Measurements from ENCODE around the gene FAXDC2. TPM values are rescaled to one million over a fixed set of nuclear protein-coding genes. Genes with fewer than 3 reads are reported as not detected.

The FAXDC2 gene
- total RNA-seq, 1 donor from 2014 or later = 7.3 TPM

- Histone ChIP-seq H3K36me3 (peaks cover 10% of the 10 kb centered on the region), H4K20me1 (ENCODE audit: low read depth) (no peaks in the 10 kb centered on the region), H3K4me2 (no peak overlapping the region), H3K9ac (no peak overlapping the region), H3K27ac (no peak overlapping the region), H2AFZ (replicated peaks) (no peak overlapping the region), H3K4me1 (no peaks in the 10 kb centered on the region), H3K9me3 (ENCODE audit: low read depth) (no peaks in the 10 kb centered on the region), H3K27me3 (no peaks in the 10 kb centered on the region), H3K79me2 (ENCODE audit: low read depth) (peaks cover 65% of the 10 kb centered on the region), H3F3A (ENCODE audit: low read depth) (no peaks in the 10 kb centered on the region), H3K4me3 (no peak overlapping the region)
- H3K36me3 Mint-ChIP-seq = peaks cover 42% of the 10 kb centered on the region
- no peaks in the 10 kb centered on the region for H3K4me1 Mint-ChIP-seq
- no peak overlapping the region for H3K4me3 Mint-ChIP-seq
- H3K9me3 Mint-ChIP-seq = no peaks in the 10 kb centered on the region
- no peak overlapping the region for H3K27ac Mint-ChIP-seq
- no peaks in the 10 kb centered on the region for H3K27me3 Mint-ChIP-seq (ENCODE audit: insufficient read depth, low read depth)
- no peak for DNase-seq (ENCODE audit: low spot score)
- TF ChIP-seq EZH2 (IDR thresholded peaks at IDR 0.05) (no peak), EZH2phosphoT487 (IDR thresholded peaks at IDR 0.05) (no peak), CTCF (IDR thresholded peaks at IDR 0.05) (no peak)
These were observed 16.4 kb upstream of the FAXDC2 start for GRCh38 chr5:154866841-154867240.

GRCh38 chr5:154865466-154866184 is 15.2 kb upstream of the FAXDC2 start:
- H4K20me1 ChIP-seq (ENCODE audit: low read depth) = peaks cover 9% of the 10 kb centered on the region
- DNase-seq (ENCODE audit: low spot score) = no peak
- no peak overlapping the region for H3K4me3 ChIP-seq
- H3K27ac Mint-ChIP-seq = no peak overlapping the region
- H3F3A ChIP-seq (ENCODE audit: low read depth) = no peaks in the 10 kb centered on the region
- peaks cover 7% of the 10 kb centered on the region for H3K36me3 ChIP-seq
- no peaks in the 10 kb centered on the region for H3K27me3 ChIP-seq
- no peaks in the 10 kb centered on the region for H3K4me1 ChIP-seq
- H2AFZ ChIP-seq (replicated peaks) = no peak overlapping the region
- H3K4me3 Mint-ChIP-seq = no peak overlapping the region
- no peaks in the 10 kb centered on the region for H3K9me3 Mint-ChIP-seq
- no peak overlapping the region for H3K27ac ChIP-seq
- no peak overlapping the region for H3K9ac ChIP-seq
- H3K36me3 Mint-ChIP-seq = peaks cover 34% of the 10 kb centered on the region
- no peak for TF ChIP-seq CTCF (IDR thresholded peaks at IDR 0.05)
- no peak for TF ChIP-seq EZH2phosphoT487 (IDR thresholded peaks at IDR 0.05)
- TF ChIP-seq EZH2 (IDR thresholded peaks at IDR 0.05) = no peak
- no peaks in the 10 kb centered on the region for H3K9me3 ChIP-seq (ENCODE audit: low read depth)
- H3K4me2 ChIP-seq = no peak overlapping the region
- peaks cover 5% of the 10 kb centered on the region for H3K4me1 Mint-ChIP-seq
- no peaks in the 10 kb centered on the region for H3K27me3 Mint-ChIP-seq (ENCODE audit: insufficient read depth, low read depth)
- H3K79me2 ChIP-seq (ENCODE audit: low read depth) = peaks cover 74% of the 10 kb centered on the region

DNA sequence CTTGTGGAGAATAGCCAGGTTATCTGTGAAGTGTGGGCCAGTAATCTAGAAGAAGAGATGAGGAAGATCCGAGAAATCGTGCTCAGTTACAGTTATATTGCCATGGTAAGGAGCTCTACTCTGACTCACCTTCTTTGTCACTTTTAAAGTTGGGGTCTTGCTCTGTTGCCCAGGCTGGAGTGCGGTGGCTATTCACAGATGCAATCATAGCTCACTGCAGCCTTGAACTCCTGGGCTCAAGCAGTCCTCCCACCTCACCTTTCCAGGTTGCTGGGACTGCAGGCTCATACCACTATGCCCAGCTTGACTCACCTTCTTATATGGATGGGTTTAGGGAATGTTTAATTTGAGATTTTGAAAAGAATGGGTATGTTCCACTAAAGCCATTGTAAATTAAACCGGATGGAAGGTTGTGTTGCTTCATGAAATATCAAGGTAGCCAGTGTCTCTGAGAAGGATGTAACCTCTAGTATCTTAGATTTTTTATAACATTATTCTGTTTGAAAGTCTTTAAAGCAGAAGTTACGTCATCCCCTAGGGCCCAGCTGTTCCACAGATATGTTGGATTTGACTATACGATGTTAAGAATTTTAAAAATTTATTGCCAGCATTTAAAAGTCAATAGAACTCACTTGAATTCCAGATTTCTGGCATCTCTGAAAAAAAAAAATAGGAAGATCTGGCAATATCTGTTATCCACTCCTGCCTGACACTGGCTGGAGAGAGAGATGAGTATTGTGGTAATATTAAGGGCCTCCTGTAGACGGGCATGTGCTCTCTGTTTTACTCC is 13.1 kb upstream of the FAXDC2 start:
- no peaks in the 10 kb centered on the region for H3K27me3 ChIP-seq
- no peak for DNase-seq (ENCODE audit: low spot score)
- Mint-ChIP-seq H3K27me3 (ENCODE audit: insufficient read depth, low read depth) (no peaks in the 10 kb centered on the region), H3K4me3 (no peak overlapping the region), H3K4me1 (peaks cover 20% of the 10 kb centered on the region), H3K36me3 (peaks cover 33% of the 10 kb centered on the region), H3K27ac (no peak overlapping the region), H3K9me3 (no peaks in the 10 kb centered on the region)
- no peak overlapping the region for H3K4me3 ChIP-seq
- no peak overlapping the region for H3K4me2 ChIP-seq
- H3K36me3 ChIP-seq = peaks cover 7% of the 10 kb centered on the region
- peaks cover 91% of the 10 kb centered on the region for H3K79me2 ChIP-seq (ENCODE audit: low read depth)
- no peak overlapping the region for H3K27ac ChIP-seq
- no peak overlapping the region for H3K9ac ChIP-seq
- H2AFZ ChIP-seq (replicated peaks) = no peak overlapping the region
- TF ChIP-seq CTCF (IDR thresholded peaks at IDR 0.05) = no peak
- TF ChIP-seq EZH2phosphoT487 (IDR thresholded peaks at IDR 0.05) = no peak
- TF ChIP-seq EZH2 (IDR thresholded peaks at IDR 0.05) = no peak
- H3K4me1 ChIP-seq = peaks cover 5% of the 10 kb centered on the region
- peaks cover 24% of the 10 kb centered on the region for H4K20me1 ChIP-seq (ENCODE audit: low read depth)
- H3F3A ChIP-seq (ENCODE audit: low read depth) = peaks cover 2% of the 10 kb centered on the region
- H3K9me3 ChIP-seq (ENCODE audit: low read depth) = no peaks in the 10 kb centered on the region

All from neural progenitor cell (in vitro differentiated cells).